Adrenal gland (tissue), 5 donors: Measurements from ENCODE around the gene SPATA16.

ENCODE experiments used
- POLR2A ChIP-seq, 2 donors: fragments of 450-650 bp; IDR thresholded peaks; one replicate each; pipeline ENCODE4 v1.6.1; 2017; ENCODE audit warnings: antibody characterized with exemption in 2 of 2, mild to moderate bottlenecking in 2 of 2, moderate library complexity in 1 of 2
- TF ChIP-seq, protein P1 (sequence below), 6 experiments: fragments of 450-650 bp in 4 of 6; fragments of 200-600 bp in 2 of 6; sonication (generic) in 1 of 6; IDR thresholded peaks; 1 replicate in 5 of 6; 2 replicates in 1 of 6; pipeline versions ENCODE4 v1.5.1 to v1.8.0; 2016 to 2021; ENCODE audit warnings: antibody characterized with exemption in 6 of 6, mild to moderate bottlenecking in 2 of 6, moderate library complexity in 1 of 6
- donor health status: DM: no; HTN: no; CAD: no.

DNA sequence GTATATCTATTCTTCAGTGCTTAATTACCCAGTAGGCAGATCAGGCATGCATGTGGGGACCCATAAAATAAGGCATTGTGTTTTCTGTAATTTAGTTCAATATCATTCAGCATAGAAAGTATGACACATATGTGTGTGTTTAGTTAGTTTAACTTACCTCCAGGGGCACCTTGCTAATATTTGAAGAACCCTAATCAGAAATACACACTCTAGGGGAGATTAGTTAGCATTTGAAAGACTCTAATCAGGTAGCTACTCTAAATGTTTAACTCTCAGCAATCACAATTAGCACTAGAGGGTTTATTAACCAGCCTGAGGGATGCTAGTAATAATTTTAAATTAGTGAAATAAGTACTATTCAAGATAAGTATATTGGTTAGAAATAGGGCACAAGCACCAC, 286.0 kb downstream of the SPATA16 start:
- TF ChIP-seq, protein P1, sequence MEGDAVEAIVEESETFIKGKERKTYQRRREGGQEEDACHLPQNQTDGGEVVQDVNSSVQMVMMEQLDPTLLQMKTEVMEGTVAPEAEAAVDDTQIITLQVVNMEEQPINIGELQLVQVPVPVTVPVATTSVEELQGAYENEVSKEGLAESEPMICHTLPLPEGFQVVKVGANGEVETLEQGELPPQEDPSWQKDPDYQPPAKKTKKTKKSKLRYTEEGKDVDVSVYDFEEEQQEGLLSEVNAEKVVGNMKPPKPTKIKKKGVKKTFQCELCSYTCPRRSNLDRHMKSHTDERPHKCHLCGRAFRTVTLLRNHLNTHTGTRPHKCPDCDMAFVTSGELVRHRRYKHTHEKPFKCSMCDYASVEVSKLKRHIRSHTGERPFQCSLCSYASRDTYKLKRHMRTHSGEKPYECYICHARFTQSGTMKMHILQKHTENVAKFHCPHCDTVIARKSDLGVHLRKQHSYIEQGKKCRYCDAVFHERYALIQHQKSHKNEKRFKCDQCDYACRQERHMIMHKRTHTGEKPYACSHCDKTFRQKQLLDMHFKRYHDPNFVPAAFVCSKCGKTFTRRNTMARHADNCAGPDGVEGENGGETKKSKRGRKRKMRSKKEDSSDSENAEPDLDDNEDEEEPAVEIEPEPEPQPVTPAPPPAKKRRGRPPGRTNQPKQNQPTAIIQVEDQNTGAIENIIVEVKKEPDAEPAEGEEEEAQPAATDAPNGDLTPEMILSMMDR (IDR thresholded peaks at IDR 0.05) = no peak
- TF ChIP-seq POLR2A (IDR thresholded peaks at IDR 0.05) = no peak
